H1 (cell line): ENCODE measurements around the gene SLC1A4. TPM values are rescaled to one million over a fixed set of nuclear protein-coding genes. Genes with fewer than 3 reads are reported as not detected.

ENCODE experiments used
- BCL11A ChIP-seq, 2 experiments: IDR thresholded peaks; one replicate each; pipeline ENCODE4 v1.6.1; 2011; ENCODE audit warnings: low read depth in 2 of 2, low read length in 2 of 2, mild to moderate bottlenecking in 2 of 2
- KDM4A ChIP-seq: IDR thresholded peaks from one replicate; pipeline ENCODE4 v1.7.1; 2012; ENCODE audit warnings: low read depth, mild to moderate bottlenecking, moderate library complexity, low read length, inconsistent platforms; ENCODE audit not compliant: severe bottlenecking
- polyA plus RNA-seq, 7 experiments: library from polyadenylated mRNA; depleted of rRNA in 3 of 7; stranded (reverse) in 5 of 7; unstranded in 2 of 7; fragments of >200 nt in 5 of 7; fragments of 200-250 nt in 2 of 7; gene quantifications; 1 replicate in 5 of 7; 2 replicates in 1 of 7; 4 replicates in 1 of 7; pipeline versions ENCODE4 v1.2.1 to v1.2.3, GENCODE V29; 2011 to 2013; ENCODE audit warnings: missing spikeins in 2 of 7, mixed read lengths in 2 of 7
- total RNA-seq: library from RNA; stranded (reverse); fragmentation: NEBNext Ultra II Directional; extraction: Animal tissue kit (Norgen Biotek cat#: 25700); gene quantifications from 2 replicates; pipeline ENCODE4 v1.2.1, GENCODE V29; 2021
- TF ChIP-seq, protein P1 (sequence below): fragments of 300-600 bp; sonication (generic); IDR thresholded peaks from 2 replicates; pipeline ENCODE4 v1.7.1; 2012; ENCODE audit warnings: low read length, moderate library complexity, mild to moderate bottlenecking, inconsistent platforms; ENCODE audit not compliant: insufficient replicate concordance

Gene SLC1A4
- total and polyA plus RNA-seq, 2 of the 8 experiments (the other 6 are each of a cell fraction or from before 2014, with no cell fraction given): 0.44 to 0.86 TPM

DNA sequence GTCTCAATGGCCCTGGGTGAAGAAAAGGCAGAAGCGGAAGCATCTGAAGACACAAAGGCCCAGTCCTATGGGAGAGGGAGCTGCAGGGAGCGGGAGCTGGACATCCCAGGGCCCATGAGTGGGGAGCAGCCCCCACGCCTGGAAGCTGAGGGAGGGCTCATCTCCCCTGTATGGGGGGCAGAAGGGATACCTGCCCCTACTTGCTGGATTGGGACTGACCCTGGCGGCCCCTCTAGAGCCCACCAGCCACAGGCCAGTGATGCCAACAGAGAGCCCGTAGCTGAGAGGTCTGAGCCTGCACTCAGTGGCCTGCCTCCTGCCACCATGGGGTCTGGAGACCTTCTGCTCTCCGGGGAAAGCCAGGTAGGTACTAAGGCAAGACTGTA lies 80.2 kb downstream of the SLC1A4 start (continued):
- TF ChIP-seq KDM4A (no peak), BCL11A (IDR thresholded peaks at IDR 0.05; ENCODE audit: low read depth in 2 of 2, low read length in 2 of 2) (no peak)
- TF ChIP-seq, protein P1, sequence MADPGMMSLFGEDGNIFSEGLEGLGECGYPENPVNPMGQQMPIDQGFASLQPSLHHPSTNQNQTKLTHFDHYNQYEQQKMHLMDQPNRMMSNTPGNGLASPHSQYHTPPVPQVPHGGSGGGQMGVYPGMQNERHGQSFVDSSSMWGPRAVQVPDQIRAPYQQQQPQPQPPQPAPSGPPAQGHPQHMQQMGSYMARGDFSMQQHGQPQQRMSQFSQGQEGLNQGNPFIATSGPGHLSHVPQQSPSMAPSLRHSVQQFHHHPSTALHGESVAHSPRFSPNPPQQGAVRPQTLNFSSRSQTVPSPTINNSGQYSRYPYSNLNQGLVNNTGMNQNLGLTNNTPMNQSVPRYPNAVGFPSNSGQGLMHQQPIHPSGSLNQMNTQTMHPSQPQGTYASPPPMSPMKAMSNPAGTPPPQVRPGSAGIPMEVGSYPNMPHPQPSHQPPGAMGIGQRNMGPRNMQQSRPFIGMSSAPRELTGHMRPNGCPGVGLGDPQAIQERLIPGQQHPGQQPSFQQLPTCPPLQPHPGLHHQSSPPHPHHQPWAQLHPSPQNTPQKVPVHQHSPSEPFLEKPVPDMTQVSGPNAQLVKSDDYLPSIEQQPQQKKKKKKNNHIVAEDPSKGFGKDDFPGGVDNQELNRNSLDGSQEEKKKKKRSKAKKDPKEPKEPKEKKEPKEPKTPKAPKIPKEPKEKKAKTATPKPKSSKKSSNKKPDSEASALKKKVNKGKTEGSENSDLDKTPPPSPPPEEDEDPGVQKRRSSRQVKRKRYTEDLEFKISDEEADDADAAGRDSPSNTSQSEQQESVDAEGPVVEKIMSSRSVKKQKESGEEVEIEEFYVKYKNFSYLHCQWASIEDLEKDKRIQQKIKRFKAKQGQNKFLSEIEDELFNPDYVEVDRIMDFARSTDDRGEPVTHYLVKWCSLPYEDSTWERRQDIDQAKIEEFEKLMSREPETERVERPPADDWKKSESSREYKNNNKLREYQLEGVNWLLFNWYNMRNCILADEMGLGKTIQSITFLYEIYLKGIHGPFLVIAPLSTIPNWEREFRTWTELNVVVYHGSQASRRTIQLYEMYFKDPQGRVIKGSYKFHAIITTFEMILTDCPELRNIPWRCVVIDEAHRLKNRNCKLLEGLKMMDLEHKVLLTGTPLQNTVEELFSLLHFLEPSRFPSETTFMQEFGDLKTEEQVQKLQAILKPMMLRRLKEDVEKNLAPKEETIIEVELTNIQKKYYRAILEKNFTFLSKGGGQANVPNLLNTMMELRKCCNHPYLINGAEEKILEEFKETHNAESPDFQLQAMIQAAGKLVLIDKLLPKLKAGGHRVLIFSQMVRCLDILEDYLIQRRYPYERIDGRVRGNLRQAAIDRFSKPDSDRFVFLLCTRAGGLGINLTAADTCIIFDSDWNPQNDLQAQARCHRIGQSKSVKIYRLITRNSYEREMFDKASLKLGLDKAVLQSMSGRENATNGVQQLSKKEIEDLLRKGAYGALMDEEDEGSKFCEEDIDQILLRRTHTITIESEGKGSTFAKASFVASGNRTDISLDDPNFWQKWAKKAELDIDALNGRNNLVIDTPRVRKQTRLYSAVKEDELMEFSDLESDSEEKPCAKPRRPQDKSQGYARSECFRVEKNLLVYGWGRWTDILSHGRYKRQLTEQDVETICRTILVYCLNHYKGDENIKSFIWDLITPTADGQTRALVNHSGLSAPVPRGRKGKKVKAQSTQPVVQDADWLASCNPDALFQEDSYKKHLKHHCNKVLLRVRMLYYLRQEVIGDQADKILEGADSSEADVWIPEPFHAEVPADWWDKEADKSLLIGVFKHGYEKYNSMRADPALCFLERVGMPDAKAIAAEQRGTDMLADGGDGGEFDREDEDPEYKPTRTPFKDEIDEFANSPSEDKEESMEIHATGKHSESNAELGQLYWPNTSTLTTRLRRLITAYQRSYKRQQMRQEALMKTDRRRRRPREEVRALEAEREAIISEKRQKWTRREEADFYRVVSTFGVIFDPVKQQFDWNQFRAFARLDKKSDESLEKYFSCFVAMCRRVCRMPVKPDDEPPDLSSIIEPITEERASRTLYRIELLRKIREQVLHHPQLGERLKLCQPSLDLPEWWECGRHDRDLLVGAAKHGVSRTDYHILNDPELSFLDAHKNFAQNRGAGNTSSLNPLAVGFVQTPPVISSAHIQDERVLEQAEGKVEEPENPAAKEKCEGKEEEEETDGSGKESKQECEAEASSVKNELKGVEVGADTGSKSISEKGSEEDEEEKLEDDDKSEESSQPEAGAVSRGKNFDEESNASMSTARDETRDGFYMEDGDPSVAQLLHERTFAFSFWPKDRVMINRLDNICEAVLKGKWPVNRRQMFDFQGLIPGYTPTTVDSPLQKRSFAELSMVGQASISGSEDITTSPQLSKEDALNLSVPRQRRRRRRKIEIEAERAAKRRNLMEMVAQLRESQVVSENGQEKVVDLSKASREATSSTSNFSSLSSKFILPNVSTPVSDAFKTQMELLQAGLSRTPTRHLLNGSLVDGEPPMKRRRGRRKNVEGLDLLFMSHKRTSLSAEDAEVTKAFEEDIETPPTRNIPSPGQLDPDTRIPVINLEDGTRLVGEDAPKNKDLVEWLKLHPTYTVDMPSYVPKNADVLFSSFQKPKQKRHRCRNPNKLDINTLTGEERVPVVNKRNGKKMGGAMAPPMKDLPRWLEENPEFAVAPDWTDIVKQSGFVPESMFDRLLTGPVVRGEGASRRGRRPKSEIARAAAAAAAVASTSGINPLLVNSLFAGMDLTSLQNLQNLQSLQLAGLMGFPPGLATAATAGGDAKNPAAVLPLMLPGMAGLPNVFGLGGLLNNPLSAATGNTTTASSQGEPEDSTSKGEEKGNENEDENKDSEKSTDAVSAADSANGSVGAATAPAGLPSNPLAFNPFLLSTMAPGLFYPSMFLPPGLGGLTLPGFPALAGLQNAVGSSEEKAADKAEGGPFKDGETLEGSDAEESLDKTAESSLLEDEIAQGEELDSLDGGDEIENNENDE: no peak
